GM18951 (cell line): ENCODE data around the gene MED25.

ENCODE experiments used
- POLR2A ChIP-seq: IDR thresholded peaks from 4 replicates; pipeline ENCODE4 v1.6.1; 2011; ENCODE audit warnings: mild to moderate bottlenecking; ENCODE audit not compliant: insufficient read length, insufficient read depth; ENCODE audit errors: extremely low read depth
- in situ Hi-C: fragments of 300-500 bp; cut with MboI; formaldehyde crosslinking; loops from one replicate; pipeline ENCODE4 v1.12.0; 2022; ENCODE audit warnings: low sequenced_read_pairs, mixed read lengths, inconsistent platforms; ENCODE audit not compliant: unreplicated experiment

Gene MED25

GRCh38 chr19:49847731-49848696 is 29.9 kb downstream of the MED25 start:
- TF ChIP-seq POLR2A: no peak
- in situ Hi-C loops: no loop called here

GRCh38 chr19:49848938-49849337 is 30.8 kb downstream of the MED25 start:
- in situ Hi-C loops: no loop called here
- TF ChIP-seq POLR2A: no peak

GRCh38 chr19:49849433-49850220 is 31.5 kb downstream of the MED25 start:
- no peak for TF ChIP-seq POLR2A
- in situ Hi-C loops: no loop called here

- in situ Hi-C loops: no loop called here
- TF ChIP-seq POLR2A: no peak
These were observed 32.1 kb downstream of the MED25 start for GRCh38 chr19:49850221-49850486.

DNA sequence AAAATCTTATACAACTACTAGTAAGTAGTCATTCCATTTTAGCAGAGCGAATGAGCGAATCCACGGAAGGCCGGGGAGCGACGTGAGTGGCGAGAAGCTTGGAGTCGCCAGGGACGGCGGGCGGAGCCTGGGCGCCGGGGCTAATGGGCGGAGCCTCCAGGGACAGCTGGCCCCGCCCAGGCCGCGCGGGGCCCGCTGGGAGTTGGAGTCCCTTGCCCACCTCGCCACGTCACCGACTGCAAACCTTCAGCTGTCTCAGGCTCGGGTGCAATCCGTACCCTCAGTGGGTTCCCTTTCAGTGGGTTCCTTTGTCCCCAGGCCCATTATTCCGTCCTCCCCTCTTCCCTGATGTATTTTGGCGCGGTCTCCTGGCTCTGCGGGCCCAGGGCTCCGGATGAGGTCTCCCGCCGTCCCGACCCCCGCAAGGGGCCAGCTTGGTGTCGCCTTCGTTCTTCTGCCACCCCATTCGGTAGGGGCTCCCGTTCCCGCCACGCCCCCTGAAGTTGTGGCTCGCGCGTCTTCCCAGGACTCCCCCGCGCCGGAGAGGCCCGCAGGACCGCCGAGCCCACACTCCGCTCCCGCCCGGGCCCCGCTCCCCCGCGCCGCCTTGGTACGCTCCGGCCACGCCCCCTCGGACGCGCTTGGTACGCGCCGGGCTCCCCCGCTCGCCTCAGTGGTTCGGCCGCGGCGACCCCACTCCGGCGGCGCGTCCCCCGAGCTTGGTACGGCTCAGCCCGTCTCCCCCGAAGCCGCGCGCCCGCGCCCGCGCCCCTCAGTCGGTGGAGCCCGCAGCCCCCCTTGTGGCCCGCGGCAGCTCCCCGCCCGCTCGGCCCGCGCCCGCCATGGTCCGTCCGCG is 32.6 kb downstream of the MED25 start, which contains the start of gene PTOV1:
Gene PTOV1, plus strand, starts transcription at position 673 of the 856 bp plus-strand sequence.
- in situ Hi-C loops: no loop called here
- TF ChIP-seq POLR2A: peak; percentile 64

GRCh38 chr19:49851456-49852259 is 33.6 kb downstream of the MED25 start:
- in situ Hi-C loops: no loop called here
- TF ChIP-seq POLR2A: no peak

GRCh38 chr19:49852631-49853126 is 34.6 kb downstream of the MED25 start:
- no peak for TF ChIP-seq POLR2A
- in situ Hi-C loops: no loop called here

- in situ Hi-C loops: no loop called here
- TF ChIP-seq POLR2A: no peak
These were observed 35.8 kb downstream of the MED25 start for GRCh38 chr19:49853852-49854377.

DNA sequence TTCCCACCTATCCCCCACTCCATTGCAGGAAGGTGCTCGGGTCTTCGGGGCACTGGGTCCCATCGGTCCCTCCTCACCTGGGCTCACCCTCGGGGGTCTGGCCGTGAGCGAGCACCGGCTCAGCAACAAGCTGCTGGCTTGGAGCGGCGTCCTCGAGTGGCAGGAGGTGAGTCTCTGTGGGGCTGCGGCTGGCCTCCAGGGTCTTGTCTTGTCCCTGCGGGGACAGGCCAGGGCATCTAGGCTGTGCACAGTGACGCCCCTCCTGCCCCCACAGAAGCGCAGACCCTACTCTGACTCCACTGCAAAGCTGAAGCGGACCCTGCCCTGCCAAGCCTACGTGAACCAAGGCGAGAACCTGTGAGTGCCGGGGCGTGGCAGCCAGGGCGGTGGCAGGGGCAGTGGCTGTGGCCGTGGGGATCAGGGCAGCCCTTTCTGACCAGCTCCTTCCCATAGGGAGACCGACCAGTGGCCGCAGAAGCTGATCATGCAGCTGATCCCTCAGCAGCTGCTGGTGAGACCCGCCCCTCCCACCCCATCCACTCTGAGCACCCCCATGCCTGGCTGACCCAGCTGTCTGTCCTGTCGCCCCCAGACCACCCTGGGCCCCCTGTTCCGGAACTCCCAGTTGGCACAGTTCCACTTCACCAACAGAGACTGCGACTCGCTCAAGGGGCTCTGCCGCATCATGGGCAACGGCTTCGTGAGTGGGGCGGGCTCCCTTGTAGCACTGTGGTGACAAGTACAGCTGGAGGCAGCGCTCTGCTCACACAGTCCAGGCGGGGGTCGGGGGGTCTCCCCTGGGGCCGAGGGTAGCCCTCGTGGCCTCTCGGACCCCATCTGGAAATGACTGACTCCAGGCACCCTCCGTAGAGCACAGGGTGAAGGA is 36.5 kb downstream of the MED25 start:
- peak; percentile 11 for TF ChIP-seq POLR2A
- in situ Hi-C loops: no loop called here

DNA sequence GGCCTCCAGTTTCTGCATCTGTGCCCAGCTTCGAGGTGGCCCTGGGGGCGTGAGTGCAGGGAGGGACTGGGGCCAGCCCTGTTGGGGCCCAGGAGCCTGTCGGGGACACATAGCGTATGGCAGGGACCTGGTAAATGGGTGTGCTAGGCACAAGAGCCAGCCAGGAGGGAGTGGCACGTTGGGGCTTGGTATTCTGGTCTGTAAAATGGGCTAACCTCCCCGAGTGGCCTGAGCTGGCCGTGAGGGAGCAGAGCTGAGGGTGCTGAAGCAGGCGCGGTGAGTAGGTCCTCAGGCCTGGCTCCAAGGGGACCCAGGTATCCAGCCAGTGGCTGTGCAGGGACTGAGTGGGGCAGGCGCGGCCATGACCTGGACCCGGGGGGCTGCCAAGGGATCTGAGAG is 37.2 kb downstream of the MED25 start:
- in situ Hi-C loops: no loop called here
- no peak for TF ChIP-seq POLR2A
